ENCODE data around the gene KCNH2.
A peak's percentile ranks its signal among the peaks of the same experiment; 100 is the strongest.

Gene KCNH2

GRCh38 chr7:150942591-150943452, 35.3 kb downstream of the KCNH2 start:
- DNase-seq (ENCODE audit: low read depth) = no peak
- H3K4me3 ChIP-seq (ENCODE audit: low read length) = no peak overlapping the region
- TF ChIP-seq CTCF (IDR thresholded peaks at IDR 0.05; ENCODE audit: insufficient read depth, low read depth, low read length, missing control alignments) = no peak

GRCh38 chr7:150942001-150942590, 36.0 kb downstream of the KCNH2 start:
- DNase-seq (ENCODE audit: low read depth) = peak; percentile 23
- no peak for TF ChIP-seq CTCF (IDR thresholded peaks at IDR 0.05; ENCODE audit: insufficient read depth, low read depth, low read length, missing control alignments)
- no peak overlapping the region for H3K4me3 ChIP-seq (ENCODE audit: low read length)

GRCh38 chr7:150941351-150942000, 36.6 kb downstream of the KCNH2 start:
- TF ChIP-seq CTCF (IDR thresholded peaks at IDR 0.05; ENCODE audit: insufficient read depth, low read depth, low read length, missing control alignments) = no peak
- no peak overlapping the region for H3K4me3 ChIP-seq (ENCODE audit: low read length)
- peak; percentile 25 for DNase-seq (ENCODE audit: low read depth)

GRCh38 chr7:150940431-150941102, 37.6 kb downstream of the KCNH2 start:
- no peak for TF ChIP-seq CTCF (IDR thresholded peaks at IDR 0.05; ENCODE audit: insufficient read depth, low read depth, low read length, missing control alignments)
- DNase-seq (ENCODE audit: low read depth) = peak; percentile 41

GRCh38 chr7:150939466-150939865, 38.7 kb downstream of the KCNH2 start:
- TF ChIP-seq CTCF (IDR thresholded peaks at IDR 0.05; ENCODE audit: insufficient read depth, low read depth, low read length, missing control alignments) = no peak
- H3K4me3 ChIP-seq (ENCODE audit: low read length) = no peak overlapping the region
- no peak for DNase-seq (ENCODE audit: low read depth)

More at GRCh38 chr7:150940431-150941102, 37.6 kb downstream of the KCNH2 start:
- H3K4me3 ChIP-seq (ENCODE audit: low read length) = no peak overlapping the region

GRCh38 chr7:150939052-150939451, 39.1 kb downstream of the KCNH2 start:
- DNase-seq (ENCODE audit: low read depth) = no peak
- no peak for TF ChIP-seq CTCF (IDR thresholded peaks at IDR 0.05; ENCODE audit: insufficient read depth, low read depth, low read length, missing control alignments)
- no peak overlapping the region for H3K4me3 ChIP-seq (ENCODE audit: low read length)
